ENCODE measurements around the gene NEURL3.

GRCh38 chr2:96486696-96487095 lies 18.5 kb downstream of the NEURL3 start:
- TF ChIP-seq, protein P1, sequence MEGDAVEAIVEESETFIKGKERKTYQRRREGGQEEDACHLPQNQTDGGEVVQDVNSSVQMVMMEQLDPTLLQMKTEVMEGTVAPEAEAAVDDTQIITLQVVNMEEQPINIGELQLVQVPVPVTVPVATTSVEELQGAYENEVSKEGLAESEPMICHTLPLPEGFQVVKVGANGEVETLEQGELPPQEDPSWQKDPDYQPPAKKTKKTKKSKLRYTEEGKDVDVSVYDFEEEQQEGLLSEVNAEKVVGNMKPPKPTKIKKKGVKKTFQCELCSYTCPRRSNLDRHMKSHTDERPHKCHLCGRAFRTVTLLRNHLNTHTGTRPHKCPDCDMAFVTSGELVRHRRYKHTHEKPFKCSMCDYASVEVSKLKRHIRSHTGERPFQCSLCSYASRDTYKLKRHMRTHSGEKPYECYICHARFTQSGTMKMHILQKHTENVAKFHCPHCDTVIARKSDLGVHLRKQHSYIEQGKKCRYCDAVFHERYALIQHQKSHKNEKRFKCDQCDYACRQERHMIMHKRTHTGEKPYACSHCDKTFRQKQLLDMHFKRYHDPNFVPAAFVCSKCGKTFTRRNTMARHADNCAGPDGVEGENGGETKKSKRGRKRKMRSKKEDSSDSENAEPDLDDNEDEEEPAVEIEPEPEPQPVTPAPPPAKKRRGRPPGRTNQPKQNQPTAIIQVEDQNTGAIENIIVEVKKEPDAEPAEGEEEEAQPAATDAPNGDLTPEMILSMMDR (IDR thresholded peaks at IDR 0.05), result no peak
- no peak for TF ChIP-seq POLR2A (IDR thresholded peaks at IDR 0.05)
